Keratinocyte (primary cell): Measurements from ENCODE around the gene CYP39A1.

Experiments
- EZH2 ChIP-seq: IDR thresholded peaks from one replicate; pipeline ENCODE4 v1.6.1; 2012; ENCODE audit warnings: inconsistent platforms, mild to moderate bottlenecking, low read length, moderate library complexity
- TF ChIP-seq, protein P1 (sequence below), 3 experiments: IDR thresholded peaks in 1 of 3; conservative IDR thresholded peaks in 1 of 3; optimal IDR thresholded peaks in 1 of 3; 2 replicates in 2 of 3; 3 replicates in 1 of 3; pipeline versions ENCODE3 to v1.5.1; 2011; ENCODE audit warnings: low read length in 3 of 3, mild to moderate bottlenecking in 3 of 3, moderate library complexity in 2 of 3, control low read depth in 1 of 3, inconsistent platforms in 1 of 3; ENCODE audit not compliant: insufficient read depth in 2 of 3; ENCODE audit errors: extremely low read depth in 1 of 3

DNA sequence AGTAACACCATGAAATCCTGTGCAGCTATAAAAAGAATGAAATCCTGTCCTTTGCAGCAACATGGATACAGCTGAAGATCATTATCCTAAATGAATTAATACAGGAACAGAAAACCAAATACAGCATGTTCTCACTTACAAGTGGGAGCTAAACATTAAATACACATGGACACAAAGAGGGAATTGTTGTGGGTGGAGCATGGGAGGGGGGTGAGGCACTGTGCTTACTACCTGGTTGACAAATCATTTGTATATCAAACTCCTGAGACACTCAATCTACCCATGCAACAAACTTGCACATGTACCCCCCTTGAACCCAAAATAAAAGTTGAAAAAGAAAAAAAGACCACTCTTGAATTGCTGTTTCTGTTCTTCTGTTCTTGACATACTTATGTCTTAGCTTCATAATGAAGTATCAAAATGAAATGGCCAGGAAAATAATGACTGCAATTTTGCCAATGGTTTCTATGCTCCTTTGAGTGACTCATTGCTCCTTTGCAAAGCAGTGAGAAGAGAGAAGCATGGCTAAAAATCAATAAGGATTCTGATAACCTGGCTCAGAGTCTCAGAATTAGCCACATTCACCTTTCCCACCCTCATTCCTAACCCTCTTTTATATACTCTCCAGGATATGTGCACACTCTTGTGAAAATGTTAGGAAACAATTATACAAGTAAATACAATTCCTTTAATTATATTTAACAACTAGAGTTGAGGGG lies 71.0 kb downstream of the CYP39A1 start:
- TF ChIP-seq, protein P1, sequence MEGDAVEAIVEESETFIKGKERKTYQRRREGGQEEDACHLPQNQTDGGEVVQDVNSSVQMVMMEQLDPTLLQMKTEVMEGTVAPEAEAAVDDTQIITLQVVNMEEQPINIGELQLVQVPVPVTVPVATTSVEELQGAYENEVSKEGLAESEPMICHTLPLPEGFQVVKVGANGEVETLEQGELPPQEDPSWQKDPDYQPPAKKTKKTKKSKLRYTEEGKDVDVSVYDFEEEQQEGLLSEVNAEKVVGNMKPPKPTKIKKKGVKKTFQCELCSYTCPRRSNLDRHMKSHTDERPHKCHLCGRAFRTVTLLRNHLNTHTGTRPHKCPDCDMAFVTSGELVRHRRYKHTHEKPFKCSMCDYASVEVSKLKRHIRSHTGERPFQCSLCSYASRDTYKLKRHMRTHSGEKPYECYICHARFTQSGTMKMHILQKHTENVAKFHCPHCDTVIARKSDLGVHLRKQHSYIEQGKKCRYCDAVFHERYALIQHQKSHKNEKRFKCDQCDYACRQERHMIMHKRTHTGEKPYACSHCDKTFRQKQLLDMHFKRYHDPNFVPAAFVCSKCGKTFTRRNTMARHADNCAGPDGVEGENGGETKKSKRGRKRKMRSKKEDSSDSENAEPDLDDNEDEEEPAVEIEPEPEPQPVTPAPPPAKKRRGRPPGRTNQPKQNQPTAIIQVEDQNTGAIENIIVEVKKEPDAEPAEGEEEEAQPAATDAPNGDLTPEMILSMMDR (optimal IDR thresholded peaks at IDR 0.05 in 1 of 3, IDR thresholded peaks at IDR 0.05 in 1 of 3, conservative IDR thresholded peaks at IDR 0.05 in 1 of 3; ENCODE audit: extremely low read depth in 1 of 3, insufficient read depth in 2 of 3, low read length in 3 of 3): no peak
- no peak for TF ChIP-seq EZH2
